CD4-positive, alpha-beta T cell treated with Interferon gamma for 1 hour (primary cell): ENCODE data around the gene LDB2.

ENCODE experiments used
- DNase-seq: peaks from one replicate; pipeline ENCODE4 v3.0.0-alpha.2; 2020

The LDB2 gene

GRCh38 chr4:16884673-16885460, 13.6 kb downstream of the LDB2 start:
- no peak for DNase-seq

- DNase-seq = no peak
These were observed 14.6 kb downstream of the LDB2 start for GRCh38 chr4:16883806-16884205.

DNA sequence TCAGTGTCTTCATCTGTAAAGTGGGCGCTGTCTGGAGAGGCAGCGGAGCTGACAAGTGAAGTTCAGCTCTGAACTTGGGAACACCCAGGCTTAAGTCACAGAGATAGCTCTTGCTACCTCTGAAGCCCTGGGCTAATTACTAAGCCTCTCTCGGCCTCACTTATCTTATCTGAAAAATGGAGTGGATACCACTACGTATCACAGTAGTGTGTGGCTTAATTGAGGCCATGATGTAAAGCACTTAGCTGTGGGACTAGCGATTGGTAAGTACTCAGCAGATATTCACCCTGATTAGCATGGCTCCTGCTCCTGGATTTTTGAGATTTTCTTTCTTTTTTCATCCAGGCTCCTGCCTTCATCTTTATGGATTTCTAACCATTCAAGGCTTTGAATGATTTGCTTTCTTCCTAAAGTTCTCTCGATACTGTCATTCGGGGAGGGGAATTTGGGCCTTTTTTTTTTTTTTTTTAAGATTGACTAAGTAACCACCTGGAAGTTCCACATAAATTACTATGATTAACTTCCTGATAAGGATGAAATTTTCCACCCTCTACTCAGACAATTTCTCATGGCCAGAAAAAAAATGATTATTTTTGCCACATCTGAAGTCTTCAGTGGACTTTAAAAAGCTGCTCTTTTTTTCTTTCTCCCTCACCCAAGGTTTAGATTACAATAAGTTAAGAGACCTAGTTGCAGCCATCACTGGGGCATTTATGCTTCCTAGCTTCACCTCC, 17.1 kb downstream of the LDB2 start:
- DNase-seq = no peak

GRCh38 chr4:16875487-16875886, 23.0 kb downstream of the LDB2 start:
- no peak for DNase-seq

GRCh38 chr4:16869594-16870245, 28.7 kb downstream of the LDB2 start:
- DNase-seq = no peak

GRCh38 chr4:16868674-16869073, 29.8 kb downstream of the LDB2 start:
- no peak for DNase-seq

DNA sequence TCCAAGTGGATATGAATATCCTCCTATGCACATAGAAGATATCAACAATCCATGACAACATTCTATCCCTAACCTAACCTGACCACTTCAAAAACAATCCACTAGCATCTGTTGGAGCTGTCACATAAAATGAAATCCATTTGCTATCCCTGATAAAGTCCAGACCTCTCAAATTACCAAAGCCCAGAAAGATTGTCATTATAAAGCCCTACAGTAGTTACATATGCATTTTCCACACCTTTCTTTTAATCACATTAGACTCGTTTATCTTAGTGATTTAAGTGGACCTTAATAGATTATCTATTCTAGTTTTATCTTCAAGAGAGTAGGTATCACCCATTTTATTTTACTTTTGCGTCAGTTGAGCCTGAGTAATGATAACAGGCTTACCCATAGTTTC, 30.6 kb downstream of the LDB2 start:
- DNase-seq = no peak

- no peak for DNase-seq
These were observed 31.5 kb downstream of the LDB2 start for GRCh38 chr4:16866974-16867373.

GRCh38 chr4:16865897-16866283, 32.6 kb downstream of the LDB2 start:
- DNase-seq = no peak

DNA sequence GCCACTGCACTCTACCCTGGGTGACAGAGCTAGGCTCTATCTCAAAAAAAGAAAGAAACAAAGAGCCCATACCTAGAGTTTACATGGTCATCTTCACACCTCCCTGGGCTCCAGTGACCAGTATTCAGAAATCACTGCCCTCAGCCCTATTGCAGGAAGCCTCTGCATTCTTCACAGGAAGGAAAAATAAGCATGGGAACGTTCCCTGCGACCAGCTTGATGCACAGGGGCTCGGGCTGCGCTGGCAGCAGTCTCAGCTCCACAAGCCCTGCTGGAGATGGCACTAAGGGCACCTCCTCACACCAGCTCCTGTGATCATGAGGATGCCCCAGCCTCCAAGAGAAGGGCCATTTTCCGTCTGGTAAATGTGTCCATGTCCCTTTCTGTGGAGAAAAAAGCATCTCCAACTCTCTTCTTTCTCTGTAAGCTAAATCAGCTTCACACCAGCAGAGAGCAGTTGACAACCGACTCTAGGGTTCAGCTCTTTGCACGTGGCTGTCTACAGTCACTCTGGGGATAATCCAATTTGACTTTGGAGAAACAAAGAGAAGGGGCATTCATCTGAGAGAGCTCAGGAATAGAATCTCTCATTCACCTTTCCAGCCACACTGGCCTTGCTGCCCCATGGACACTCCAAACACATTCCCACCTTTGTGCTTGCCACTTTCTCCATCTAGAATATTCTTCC, 33.1 kb downstream of the LDB2 start:
- DNase-seq = no peak

- no peak for DNase-seq
These were observed 34.2 kb downstream of the LDB2 start for GRCh38 chr4:16864199-16864598.

GRCh38 chr4:16862697-16863096, 35.7 kb downstream of the LDB2 start:
- DNase-seq = no peak

GRCh38 chr4:16860516-16860915, 37.9 kb downstream of the LDB2 start:
- DNase-seq = no peak

DNA sequence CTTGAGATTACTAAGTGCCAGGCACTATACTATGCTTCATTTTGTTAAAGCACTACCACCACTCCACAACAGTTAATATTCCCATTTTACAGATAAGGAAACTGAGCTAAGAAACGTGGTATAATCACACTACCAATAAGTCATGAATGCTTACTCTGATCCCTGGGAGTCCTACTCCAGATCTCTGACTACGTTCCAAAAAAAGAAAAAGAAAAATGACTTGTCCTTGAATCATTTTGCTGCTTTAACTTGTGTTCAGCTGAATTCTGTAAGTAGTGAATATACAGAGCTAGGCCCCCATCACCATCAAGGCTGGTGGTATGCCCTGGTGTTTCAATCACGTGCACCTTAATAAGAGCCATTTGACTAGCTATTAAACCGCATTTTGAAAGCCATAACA, 39.4 kb downstream of the LDB2 start:
- DNase-seq = no peak

DNA sequence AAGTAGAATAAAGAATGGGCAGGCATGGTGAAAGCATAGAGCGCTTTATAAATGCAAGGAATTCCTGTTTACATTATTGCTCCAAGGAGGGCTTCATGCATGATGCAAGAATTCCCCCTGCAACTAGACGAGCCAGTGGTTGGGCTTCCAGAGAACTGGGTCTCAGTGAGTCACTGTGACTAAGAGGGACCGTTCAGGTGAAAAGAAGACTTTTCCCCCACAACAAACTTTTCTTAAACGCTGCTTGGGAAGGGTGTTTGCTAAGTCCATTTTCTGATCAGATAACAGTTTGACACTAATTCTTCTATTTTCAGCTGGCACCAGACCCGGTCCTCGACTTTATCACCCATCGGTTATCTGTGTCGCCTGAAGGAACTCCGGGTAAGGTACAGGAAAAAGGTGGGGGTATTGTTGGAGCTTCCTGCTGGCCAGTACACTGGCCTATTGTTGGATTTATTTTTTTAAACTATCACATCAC, 40.1 kb downstream of the LDB2 start:
- DNase-seq = no peak

DNA sequence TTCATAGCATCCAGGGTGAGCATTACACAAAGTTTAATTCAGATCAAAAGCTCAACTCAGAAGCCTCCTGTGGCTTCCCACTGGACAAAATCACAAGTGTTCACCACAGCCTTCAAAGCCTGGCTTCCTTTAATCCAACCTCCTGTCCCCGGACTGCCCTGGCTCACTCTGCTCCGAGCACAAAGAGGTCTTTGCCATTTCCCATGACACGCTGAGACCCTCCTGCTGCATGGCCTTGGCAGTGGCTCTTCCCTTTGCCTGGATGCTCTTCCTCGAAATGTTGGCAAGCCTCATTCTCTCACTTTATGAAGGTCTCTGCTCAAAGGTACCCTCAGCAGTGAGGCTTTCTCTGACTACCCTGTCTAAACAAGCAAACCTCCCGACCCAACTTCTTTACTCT, 41.0 kb downstream of the LDB2 start:
- DNase-seq = no peak

- no peak for DNase-seq
These were observed 44.8 kb downstream of the LDB2 start for GRCh38 chr4:16853640-16854039.

DNA sequence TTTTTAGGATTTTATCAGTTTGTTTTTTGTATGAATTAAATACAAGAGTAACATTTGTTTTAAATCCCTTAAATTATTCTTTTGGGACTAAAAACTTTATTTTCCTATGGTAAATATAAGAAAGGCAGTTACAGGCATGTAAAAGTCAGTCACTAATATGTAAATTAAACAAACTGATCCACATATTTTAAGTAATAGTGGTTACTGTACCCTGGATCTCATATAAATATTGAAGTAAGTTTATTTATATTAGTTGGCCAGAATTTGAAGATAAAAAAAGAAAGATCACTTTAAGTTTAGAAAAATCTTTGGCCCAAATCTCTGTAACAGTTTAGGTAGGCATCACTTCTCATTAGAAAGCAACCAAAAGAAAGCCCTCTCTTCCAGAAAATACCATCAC, 45.8 kb downstream of the LDB2 start:
- no peak for DNase-seq

DNA sequence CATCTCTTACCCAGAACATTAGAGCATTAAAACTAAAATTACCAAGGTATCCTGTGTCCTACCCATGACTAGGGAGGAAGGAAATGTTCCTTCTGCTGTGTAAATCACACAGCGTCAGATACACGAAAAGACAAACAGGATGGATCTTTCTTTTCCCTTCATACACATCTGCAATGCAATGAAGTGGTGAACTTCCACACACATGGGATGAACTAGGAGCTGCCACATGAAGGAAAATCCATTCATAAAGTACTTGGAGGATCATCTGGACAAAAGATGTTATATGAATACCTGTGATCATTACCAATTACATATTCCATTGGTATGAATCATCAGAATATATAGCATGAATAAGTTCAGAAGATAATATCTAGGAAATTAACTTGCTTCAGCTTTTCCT, 46.2 kb downstream of the LDB2 start:
- no peak for DNase-seq

DNA sequence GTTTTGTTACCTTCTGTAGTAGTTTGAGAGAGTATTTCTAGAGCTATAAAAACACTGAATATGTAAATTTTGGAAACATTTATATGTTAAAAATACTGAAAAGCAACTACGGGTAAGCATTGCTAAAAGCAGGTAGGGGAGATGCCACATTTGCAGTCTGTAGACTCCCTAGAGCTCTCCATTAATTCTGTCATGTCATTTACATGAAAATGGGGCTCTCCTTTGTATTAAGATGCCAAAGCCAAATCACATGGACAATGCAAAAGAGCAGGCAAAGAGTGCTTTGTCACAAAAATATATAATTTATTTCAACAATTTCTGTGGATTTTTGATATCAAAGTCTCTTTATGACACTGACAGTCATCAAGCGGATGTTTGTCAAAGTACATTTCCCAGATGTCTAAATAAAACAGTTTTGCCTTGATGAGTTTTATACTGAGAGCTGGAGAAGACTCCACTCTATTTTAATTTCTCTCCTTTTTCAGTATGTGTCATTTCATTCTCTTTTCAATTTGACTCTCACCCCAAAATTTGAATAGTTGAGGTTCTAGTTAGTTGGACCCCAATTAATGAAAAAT, 51.8 kb downstream of the LDB2 start:
- no peak for DNase-seq

DNA sequence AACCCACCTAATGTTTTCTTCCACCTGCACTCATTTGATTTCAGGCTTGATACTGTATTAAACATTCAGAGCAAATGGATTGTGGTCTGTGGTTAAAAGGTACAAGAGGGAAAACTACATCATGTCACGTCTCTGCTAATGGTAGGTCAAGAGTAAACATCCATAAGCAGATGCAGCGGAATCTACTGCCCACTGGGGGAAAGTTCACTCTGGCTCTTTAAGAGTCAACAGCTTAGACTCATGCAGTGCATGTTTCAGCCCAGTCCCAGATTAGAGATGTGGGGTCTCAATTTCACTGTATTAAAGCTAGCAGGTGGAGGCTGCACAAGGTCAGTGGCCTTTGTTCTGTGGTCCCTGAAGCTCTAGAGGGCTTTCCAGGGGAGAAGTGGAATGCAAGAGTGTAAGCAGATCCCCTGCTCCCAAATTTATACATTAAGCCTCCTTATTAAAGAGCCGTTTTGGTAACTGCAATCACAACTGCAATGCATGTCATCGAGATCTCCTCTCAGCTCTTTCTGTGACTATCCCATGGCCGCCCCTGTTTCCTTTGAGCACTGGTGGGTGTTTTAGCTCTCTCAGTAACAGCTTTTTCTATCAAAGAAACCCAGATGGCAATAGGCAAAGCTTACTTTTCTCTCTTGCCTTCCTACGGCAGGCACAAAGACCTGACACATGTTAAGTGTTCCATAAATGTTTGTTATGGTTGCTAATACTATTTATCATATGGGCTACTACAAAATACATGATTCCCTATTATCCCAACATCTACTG, 53.4 kb downstream of the LDB2 start:
- DNase-seq = no peak

GRCh38 chr4:16843831-16844508, 54.5 kb downstream of the LDB2 start:
- DNase-seq = no peak
